Peyer's patch (tissue), 4 donors: Measurements from ENCODE around the gene ELOVL2. TPM values are rescaled to one million over a fixed set of nuclear protein-coding genes. Genes with fewer than 3 reads are reported as not detected.

Experiments
- DNase-seq, 3 donors: peaks; one replicate each; pipeline ENCODE4 v3.0.0-alpha.2; 2017 to 2019
- H3K27ac ChIP-seq, 4 donors: fragments of 200-600 bp; sonication (generic); one replicate each; pipeline ENCODE4 v1.5.1; 2016 to 2019
- H3K27me3 ChIP-seq, 2 donors: fragments of 200-600 bp; sonication (generic); one replicate each; pipeline ENCODE4 v1.5.1; 2019
- H3K36me3 ChIP-seq, 3 donors: fragments of 200-600 bp; sonication (generic); one replicate each; pipeline ENCODE4 v1.5.1; 2016 to 2019
- H3K4me1 ChIP-seq, 4 donors: fragments of 200-600 bp; sonication (generic); one replicate each; pipeline ENCODE4 v1.5.1; 2016 to 2019
- H3K4me3 ChIP-seq, 4 donors: fragments of 200-600 bp; sonication (generic); 1 replicate in 3 of 4; 2 replicates in 1 of 4; pipeline ENCODE4 v1.5.1; 2016 to 2019; ENCODE audit warnings: mild to moderate bottlenecking in 1 of 4
- H3K9me3 ChIP-seq, 4 donors: fragments of 200-600 bp; sonication (generic); one replicate each; pipeline ENCODE4 v1.5.1; 2016 to 2019; ENCODE audit warnings: mild to moderate bottlenecking in 1 of 4
- CTCF ChIP-seq, 6 experiments: fragments of 450-650 bp in 4 of 6; fragments of 200-600 bp in 2 of 6; sonication (generic) in 1 of 6; IDR thresholded peaks; one replicate each; pipeline ENCODE4 v1.5.1; 2017 to 2019; ENCODE audit warnings: antibody characterized with exemption in 6 of 6, mild to moderate bottlenecking in 3 of 6, moderate library complexity in 1 of 6
- POLR2A ChIP-seq, 2 donors: fragments of 450-650 bp; IDR thresholded peaks; one replicate each; pipeline ENCODE4 v1.5.1; 2017; ENCODE audit warnings: antibody characterized with exemption in 2 of 2, mild to moderate bottlenecking in 2 of 2, moderate library complexity in 2 of 2
- total RNA-seq, 4 donors: library from RNA; depleted of rRNA; stranded (reverse); fragments of >200 nt; gene quantifications; one replicate each; pipeline ENCODE4 v1.1.0, GENCODE V29; 2016

Gene ELOVL2
- total RNA-seq, 4 donors from 2014 or later = 0.18 to 0.27 TPM; not detected in 2

- Histone ChIP-seq H3K4me1 (no peaks in the 10 kb centered on the region), H3K36me3 (no peaks in the 10 kb centered on the region), H3K27ac (no peak overlapping the region), H3K4me3 (no peak overlapping the region), H3K27me3 (no peaks in the 10 kb centered on the region), H3K9me3 (no peaks in the 10 kb centered on the region)
- TF ChIP-seq CTCF (IDR thresholded peaks at IDR 0.05) = no peak
- no peak for TF ChIP-seq POLR2A (IDR thresholded peaks at IDR 0.05)
- DNase-seq = no peak
Measured at GRCh38 chr6:11012976-11013720, 31.0 kb downstream of the ELOVL2 start.

DNA sequence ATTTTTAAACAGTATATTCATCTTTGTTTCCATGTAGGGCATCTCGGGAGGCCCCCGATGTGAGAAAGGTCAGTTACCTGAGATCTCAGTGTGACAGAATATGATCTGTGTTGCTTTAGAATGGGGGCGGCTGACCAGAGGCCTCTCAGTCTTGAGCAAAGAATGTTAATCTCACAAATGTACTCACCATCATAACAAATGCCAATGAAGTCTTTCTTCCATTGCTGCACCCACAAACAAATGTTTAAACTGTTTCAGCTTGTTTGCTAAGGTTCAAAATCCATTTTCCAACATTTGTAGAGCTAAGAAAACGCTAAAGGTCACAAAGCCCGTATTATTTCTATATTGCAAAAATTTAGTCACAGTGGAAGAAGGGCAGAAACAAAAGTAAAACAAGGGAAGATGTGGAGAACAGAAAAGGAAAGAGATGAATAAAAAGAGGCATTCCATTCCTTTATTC is 31.8 kb downstream of the ELOVL2 start:
- Histone ChIP-seq H3K4me1 (no peaks in the 10 kb centered on the region), H3K36me3 (no peaks in the 10 kb centered on the region), H3K9me3 (no peaks in the 10 kb centered on the region), H3K27me3 (no peaks in the 10 kb centered on the region), H3K4me3 (no peak overlapping the region), H3K27ac (no peak overlapping the region)
- TF ChIP-seq POLR2A (IDR thresholded peaks at IDR 0.05) (no peak), CTCF (IDR thresholded peaks at IDR 0.05) (no peak)
- no peak for DNase-seq

DNA sequence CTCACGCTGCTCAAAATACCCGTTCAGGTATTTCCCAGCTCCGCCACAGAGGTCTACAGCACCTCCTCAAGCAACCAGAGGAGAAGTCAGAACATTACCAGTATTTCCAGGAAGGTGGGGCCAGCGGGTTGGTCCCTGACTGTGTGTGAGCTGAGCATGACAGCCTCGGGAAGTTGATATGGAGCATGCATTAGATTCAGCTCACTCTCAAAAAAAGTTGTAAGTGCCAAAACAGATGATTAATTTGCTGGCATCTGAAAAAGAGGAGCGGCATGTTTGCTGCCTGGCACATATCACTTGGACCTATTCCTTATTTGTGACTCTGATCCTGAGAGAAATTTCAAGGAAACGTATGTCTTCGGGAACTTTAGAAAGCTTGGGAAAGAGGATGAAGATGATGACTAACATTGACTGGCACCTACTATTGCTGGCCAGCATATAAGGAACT is 32.3 kb downstream of the ELOVL2 start:
- Histone ChIP-seq H3K36me3 (no peaks in the 10 kb centered on the region), H3K9me3 (no peaks in the 10 kb centered on the region), H3K4me3 (no peak overlapping the region), H3K27me3 (no peaks in the 10 kb centered on the region), H3K27ac (no peak overlapping the region), H3K4me1 (no peaks in the 10 kb centered on the region)
- TF ChIP-seq POLR2A (IDR thresholded peaks at IDR 0.05) (no peak), CTCF (IDR thresholded peaks at IDR 0.05) (no peak)
- no peak for DNase-seq

GRCh38 chr6:11009353-11009752 is 34.8 kb downstream of the ELOVL2 start:
- H3K4me3 ChIP-seq = no peak overlapping the region
- no peak for DNase-seq
- H3K36me3 ChIP-seq = no peaks in the 10 kb centered on the region
- no peaks in the 10 kb centered on the region for H3K27me3 ChIP-seq
- H3K9me3 ChIP-seq = no peaks in the 10 kb centered on the region
- no peak overlapping the region for H3K27ac ChIP-seq
- TF ChIP-seq POLR2A (IDR thresholded peaks at IDR 0.05) (no peak), CTCF (IDR thresholded peaks at IDR 0.05) (no peak)
- no peaks in the 10 kb centered on the region for H3K4me1 ChIP-seq

DNA sequence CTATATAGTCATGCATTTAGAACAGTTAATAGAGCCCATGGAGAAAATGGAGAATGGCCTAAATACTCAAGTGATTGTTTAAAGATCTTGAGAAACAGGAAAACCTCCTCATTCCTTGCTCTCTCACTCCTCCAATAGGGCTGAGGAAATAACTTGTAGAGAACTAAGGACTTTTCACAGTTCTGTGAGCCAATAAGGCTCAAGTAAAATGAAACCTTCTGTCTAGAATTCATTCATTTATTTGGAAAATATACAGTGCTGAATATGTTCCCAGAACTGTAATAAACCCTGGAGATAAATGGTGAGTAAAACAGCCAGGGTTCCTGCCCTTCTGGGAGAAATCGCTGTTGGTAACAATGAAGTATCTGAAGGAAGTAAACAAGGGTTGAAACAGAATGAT is 35.3 kb downstream of the ELOVL2 start:
- Histone ChIP-seq H3K27me3 (no peaks in the 10 kb centered on the region), H3K36me3 (no peaks in the 10 kb centered on the region), H3K4me3 (no peak overlapping the region), H3K4me1 (no peaks in the 10 kb centered on the region), H3K27ac (no peak overlapping the region), H3K9me3 (no peaks in the 10 kb centered on the region)
- TF ChIP-seq CTCF (IDR thresholded peaks at IDR 0.05) = no peak
- TF ChIP-seq POLR2A (IDR thresholded peaks at IDR 0.05) = no peak
- DNase-seq = no peak
